Measurements from ENCODE around the gene RARB.

RARB gene

DNA sequence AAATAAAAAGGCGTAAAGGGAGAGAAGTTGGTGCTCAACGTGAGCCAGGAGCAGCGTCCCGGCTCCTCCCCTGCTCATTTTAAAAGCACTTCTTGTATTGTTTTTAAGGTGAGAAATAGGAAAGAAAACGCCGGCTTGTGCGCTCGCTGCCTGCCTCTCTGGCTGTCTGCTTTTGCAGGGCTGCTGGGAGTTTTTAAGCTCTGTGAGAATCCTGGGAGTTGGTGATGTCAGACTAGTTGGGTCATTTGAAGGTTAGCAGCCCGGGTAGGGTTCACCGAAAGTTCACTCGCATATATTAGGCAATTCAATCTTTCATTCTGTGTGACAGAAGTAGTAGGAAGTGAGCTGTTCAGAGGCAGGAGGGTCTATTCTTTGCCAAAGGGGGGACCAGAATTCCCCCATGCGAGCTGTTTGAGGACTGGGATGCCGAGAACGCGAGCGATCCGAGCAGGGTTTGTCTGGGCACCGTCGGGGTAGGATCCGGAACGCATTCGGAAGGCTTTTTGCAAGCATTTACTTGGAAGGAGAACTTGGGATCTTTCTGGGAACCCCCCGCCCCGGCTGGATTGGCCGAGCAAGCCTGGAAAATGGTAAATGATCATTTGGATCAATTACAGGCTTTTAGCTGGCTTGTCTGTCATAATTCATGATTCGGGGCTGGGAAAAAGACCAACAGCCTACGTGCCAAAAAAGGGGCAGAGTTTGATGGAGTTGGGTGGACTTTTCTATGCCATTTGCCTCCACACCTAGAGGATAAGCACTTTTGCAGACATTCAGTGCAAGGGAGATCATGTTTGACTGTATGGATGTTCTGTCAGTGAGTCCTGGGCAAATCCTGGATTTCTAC is at the start of gene RARB:
TSS of gene RARB (plus strand) at position 322 of the 847 bp plus-strand sequence. CDS start at position 791, 469 bp downstream.
- no peak for DNase-seq (ENCODE audit: low spot score)

DNA sequence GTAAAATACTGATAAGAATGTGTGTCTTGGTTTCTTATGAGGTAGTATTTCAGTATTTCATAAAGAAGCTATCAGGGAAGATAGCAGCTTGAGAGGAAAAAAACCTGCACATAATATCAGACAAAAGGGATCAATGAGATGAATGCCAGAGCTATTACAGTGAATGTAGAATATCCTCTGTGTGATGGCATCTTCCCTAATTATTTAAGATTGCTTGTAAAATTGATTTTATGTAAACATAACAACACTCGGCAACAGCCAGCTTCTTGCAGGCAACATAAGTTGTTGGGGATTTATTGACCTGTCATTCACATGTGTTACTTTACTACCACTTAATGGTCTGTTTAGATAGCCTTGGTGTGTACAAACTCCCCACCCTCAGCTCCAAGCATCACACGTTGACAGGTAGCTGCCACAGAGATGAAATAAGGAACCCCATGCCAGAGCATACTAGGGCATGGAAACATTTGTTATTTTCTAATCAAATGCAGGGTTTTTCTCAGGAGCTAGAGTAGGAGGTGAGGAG is 49.2 kb upstream of the RARB start:
- DNase-seq (ENCODE audit: low spot score), result no peak

DNA sequence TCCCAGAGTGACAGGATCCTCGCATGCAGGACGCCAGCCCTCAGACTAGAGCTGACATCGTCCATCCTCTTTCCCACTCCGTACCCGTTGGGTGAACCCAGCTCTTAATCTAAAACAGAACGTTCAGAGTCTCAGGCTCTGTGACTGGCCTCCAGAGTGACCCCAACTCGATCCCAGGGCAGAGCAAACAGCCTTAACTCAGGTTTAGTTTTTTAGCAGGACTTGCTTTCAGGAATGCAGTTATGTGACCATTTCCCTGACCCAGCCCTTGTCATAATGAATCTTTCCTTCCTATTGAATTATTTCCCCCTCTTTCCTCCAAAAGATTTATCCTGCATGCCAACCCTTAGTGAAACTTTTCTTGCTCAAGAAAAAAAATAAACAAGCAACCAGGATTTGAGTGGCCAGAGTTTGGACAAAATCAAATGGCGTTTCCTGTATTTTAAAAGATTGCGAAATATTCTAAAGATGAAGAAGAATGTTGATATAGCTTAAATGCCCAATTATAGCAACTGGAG is 47.8 kb upstream of the RARB start:
- no peak for DNase-seq (ENCODE audit: low spot score)

DNA sequence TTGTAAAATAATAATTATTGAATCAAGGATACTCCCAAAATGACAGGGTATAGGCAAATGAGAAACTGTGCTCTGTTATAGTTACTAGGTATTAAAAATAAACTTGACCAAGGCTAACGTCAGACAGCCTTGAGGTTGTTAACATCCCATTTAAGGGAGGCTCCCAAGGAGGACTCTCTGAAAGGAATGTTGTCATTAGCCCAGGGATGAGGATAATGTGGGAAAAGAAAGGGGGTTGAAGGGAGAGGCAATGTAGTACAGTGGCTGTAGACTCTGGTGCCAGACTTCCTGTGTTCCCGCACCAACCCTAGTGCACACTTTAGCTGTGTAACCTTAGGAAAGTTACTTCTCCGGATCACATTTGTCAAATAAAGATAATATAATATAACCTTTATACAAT is 47.0 kb upstream of the RARB start:
- no peak for DNase-seq (ENCODE audit: low spot score)

DNA sequence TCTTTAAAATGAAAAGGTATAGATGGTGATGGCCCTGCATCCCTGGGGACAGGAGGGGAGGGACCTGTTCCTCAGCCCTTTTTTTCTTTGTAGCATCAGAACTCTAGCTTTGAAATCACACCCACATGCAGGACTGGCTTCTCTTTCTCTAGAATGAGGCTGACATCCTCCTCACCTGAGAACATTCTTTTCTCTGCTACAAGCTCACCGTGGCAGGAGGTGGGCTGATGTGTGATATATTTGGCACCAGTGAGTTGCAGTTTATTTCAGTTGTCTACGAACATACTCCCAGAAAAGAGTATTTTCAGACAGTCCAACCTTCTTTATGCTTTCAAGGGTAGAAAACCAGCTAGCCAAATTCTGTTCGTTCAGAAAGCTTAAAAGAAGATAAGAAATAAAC is 43.6 kb upstream of the RARB start:
- no peak for DNase-seq (ENCODE audit: low spot score)

DNA sequence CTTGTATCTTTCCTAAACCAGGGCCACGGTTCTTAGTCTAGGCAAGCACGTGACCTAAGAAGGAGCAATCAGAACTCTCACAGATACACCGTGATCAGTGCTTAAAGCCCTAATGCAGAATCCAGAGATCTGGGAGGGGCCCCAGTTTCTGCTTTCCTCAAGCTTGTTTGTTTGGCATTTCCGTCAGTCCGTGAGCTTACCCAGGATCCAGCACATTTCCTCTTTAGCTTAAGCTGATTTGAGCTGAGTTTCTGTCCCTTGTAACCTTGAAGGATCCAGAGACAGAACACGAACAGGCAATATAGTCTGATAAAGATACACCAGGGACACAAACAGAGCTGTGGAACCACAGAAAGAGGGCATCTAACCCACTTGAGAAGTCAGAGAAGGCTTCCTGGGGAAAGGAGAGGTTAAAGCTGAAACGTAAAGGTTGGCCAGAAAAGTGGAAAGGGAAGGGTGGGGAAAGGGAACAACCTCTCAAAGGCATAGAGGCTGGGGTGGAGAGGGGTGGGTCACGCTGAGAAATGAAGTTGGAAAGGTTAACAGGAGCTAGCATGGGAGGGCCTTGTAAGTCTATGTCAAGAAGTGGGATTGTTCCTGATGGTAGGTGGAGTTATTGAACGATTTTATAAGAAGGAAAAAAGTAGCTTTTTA is 42.1 kb upstream of the RARB start:
- no peak for DNase-seq (ENCODE audit: low spot score)

DNA sequence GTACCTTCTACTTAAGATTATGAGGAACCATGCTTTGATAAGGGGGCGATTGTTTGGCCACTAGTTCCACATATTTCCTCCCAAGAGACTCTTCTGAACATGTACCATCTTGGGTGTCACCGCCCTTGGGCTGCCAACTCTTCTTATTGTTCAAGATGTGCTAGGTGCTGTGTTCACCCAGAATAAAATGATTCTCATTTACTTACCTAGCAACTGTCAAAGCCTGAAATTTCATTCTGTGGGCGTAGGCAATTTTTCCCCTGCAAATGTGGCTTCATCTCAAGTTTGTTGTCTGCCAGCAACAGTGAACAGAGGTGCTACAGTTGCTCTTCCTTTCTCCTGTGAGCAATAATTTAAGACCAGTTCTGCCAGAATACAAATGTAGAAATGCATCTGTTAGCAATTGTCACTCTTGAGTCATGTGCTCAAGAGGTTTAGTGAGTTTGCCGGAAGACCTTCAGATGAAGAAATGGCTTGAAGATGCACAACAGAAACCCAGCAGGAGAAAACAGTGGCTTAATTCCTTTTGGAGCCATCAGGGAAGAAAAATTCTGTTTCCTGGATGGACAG is 41.3 kb upstream of the RARB start:
- DNase-seq (ENCODE audit: low spot score), result no peak

DNA sequence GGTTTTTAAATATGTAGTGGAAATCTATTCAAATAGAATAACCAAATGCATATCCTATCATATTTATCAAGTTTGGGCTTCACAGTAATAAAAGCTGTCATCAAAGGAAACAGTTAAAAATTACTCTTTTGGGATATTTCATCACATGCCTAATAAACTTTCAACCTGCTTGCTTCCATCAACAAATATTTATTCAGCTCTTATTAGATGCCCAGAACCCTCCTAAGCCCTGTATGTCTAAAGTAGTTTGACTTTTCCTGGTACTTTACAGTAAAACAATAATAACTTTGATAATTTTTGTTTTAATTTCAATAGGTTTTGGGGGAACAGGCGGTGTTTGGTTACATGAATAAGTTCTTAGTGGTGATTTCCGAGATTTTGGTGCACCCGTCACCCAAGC is 37.5 kb upstream of the RARB start:
- no peak for DNase-seq (ENCODE audit: low spot score)

DNA sequence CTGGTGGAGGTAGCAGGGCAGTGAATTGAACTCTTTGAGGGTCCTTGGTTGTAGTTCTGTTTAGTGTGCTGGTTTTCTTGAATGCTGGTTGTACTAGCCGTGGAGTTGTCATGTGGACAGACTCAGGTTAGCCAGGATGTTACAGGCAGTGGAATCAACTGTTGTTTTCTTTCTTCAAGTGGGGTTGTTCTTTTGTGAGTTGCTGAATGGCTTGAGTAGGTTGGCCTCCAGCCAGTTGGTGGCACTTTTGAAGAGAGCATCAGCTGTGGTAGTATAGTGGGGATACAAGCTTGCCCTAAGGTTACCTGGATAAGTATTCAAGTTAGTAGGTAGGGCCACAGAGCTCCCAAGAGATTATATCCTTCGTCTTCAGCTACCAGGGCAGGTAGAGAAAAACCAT is 31.8 kb upstream of the RARB start:
- DNase-seq (ENCODE audit: low spot score), result no peak

DNA sequence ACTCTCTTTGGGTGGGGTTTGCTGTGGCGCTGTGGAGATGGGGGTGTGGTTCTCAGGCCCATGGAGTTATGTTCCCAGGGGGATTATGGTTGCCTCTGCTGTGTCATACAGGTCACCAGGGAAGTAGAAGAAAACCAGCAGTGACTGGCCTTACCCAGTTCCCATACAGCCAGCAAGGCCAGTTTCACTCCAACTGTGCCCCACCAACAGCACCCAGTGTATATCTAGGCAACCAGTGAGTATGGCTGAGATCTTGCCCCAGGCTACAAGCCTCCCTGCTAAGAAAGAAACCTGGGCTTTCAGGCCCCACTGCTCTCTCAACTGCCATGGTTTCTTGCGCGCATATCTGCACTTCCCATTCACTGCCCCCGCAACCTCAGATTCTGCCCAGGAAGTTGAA is 31.4 kb upstream of the RARB start:
- DNase-seq (ENCODE audit: low spot score), result no peak

DNA sequence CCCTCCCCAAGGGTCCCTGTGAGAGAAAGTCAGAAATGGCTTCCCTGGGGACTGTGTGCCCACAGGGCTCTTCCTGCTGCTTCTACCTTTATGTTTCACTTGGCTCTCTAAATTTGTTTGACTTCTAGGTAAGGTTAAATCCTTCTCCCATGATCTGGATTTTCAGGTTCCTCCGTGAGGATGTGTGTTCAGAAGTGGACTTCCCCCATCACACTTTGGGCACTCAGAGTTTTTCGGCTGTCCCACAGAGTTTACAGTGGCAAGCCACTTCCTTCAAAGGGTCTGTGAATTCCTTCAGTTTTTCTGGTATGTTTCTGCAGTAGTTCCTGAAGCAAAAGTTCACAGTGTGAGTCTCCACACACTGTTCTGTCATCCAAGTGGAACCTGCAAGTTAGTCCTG is 30.9 kb upstream of the RARB start:
- no peak for DNase-seq (ENCODE audit: low spot score)

DNA sequence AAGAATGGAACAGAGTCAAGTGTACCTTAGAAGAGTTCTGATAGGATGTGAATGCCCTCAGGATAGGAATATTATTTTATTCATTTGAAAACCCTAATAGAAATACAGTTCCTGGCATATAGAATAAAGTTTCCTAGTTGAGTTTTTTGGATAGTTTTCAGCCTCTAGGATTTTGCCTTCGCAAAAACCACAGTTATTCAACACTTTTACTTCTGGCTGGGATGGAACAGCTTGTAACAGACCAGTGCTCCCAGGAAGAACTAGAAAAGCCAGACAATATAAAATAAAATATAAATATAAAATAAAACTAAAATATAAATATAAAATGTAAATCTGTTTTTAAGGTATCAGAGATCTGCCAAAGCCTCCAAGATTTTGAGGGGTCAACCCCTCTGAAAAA is 27.5 kb upstream of the RARB start:
- no peak for DNase-seq (ENCODE audit: low spot score)

DNA sequence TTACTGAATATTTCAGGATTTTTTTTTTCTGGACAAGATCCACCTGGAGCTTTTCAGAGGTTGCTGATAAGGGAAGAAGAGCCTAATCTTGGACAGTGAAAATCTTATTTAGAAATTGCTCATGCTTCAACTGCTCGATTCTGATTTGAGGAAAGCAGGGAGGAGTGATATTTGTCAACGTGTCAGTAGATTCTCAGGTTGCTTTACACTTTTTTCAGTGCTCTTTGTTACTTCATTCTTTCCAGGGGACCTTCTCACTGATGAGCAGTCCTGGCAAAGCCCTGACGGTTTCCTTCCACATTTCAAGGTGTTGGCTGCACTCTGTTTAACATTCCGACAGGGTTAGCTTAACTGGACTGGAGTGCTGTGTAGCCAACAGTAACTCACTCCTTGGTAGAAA is 24.1 kb upstream of the RARB start:
- DNase-seq (ENCODE audit: low spot score), result no peak

DNA sequence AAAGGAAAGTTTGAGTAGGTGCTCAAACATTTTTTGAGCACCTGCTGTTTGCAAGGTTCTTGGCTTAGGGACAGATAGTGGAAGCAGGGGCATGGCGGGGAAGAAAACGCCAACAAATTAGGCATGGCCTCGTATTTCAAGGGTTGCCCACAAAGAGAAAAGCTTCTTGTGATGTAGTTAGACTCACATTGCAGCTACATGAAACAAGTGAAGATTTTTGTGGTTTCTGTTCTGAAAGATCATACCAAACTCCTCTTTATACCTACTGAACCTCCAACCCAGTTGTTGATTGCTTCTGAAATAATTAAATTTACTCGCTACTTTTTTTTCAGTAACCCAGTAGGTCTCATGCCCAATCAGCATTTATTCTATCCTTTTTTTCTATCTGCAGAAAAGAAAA is 23.5 kb upstream of the RARB start:
- no peak for DNase-seq (ENCODE audit: low spot score)

DNA sequence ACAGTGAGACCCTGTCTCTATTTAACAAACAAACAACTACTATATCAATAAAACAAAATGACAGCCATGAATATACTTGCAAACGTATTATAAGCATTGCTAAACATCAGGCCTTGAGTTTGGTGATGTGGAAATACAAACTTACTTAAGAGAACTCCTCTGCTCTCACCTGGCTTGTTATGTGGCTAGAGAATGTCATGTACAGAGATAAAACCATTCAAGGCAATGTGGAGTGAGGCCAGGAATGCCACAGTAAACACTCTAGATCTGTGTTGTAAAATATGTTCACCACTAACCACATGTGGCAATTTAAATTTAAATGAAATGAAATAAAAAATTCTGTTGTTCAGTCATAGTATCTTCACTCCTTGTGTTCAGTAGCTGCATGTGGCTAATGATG is 22.7 kb upstream of the RARB start:
- no peak for DNase-seq (ENCODE audit: low spot score)

DNA sequence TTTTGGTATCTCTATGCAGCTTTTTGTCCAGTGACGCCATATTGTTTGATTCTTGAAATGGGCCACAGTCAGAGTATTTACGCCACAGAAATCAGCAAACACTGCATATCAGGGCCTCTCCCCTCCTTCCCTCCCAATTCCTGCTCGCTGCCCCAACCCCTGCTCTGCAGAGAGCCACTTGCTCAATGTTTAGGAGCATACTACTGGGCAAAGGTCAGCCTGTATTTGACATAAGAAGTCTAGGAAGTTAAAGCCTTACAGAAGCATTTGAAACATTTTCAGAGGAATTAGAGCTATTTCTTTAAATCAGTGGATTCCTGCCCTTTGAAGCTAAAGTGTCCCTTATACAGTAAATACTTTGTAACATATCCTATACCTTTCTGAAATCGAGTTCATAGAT is 17.4 kb upstream of the RARB start:
- no peak for DNase-seq (ENCODE audit: low spot score)

DNA sequence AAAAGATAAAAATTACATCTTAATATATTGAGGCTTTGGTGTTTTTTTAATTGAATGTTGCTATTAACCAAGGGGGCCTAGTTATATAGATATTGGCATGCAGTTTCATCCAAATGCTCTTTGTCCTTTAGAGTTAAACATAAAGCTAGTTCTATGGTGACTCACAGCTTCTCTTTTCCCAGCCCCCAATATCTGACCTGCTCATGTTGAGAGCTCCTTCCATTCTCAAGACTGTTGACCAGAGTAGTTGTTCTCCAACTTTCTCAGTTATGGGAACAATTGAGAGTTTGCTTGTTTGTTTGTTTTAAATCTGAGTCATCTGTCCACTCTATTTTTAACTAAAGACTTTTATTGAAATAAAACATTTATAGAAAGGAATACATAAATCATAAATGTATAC is 15.8 kb upstream of the RARB start:
- no peak for DNase-seq (ENCODE audit: low spot score)

DNA sequence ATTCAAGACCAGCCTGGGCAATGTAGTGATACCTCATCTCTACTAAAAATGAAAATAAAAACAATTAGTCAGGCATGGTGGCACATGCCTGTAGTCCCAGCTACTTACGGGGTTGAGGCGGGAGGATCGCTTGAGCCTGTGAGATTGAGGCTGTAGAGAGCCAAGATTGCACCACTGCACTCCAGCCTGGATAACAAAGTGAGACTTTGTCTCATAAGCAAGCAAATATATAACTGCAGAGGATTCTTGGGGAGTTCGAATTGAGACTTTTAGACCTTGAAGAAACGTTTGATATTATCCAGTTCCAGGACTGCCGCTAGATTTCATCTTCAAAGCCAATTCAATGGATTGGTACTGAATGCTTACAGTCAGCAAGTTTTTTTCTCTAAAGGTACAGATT is 11.9 kb upstream of the RARB start:
- DNase-seq (ENCODE audit: low spot score), result no peak

DNA sequence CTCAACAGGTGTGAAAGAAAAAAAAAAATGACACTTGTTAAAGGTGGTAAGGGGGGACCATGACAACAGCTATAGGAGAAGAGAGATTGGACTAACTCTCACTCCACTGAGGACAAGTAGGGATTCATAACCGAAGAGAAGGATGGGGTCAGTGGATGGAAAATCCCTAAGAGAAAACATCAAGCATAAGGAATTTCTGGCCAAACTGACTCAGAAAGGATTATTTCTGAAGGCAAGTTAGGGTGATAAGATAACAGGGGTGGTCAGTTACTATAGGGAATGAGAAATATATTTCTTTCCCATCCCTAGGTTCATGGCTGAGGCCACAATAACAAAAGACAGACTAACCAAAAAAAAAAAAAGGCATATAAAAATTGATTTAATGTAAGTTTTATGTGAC is 9.5 kb upstream of the RARB start:
- DNase-seq (ENCODE audit: low spot score), result no peak

DNA sequence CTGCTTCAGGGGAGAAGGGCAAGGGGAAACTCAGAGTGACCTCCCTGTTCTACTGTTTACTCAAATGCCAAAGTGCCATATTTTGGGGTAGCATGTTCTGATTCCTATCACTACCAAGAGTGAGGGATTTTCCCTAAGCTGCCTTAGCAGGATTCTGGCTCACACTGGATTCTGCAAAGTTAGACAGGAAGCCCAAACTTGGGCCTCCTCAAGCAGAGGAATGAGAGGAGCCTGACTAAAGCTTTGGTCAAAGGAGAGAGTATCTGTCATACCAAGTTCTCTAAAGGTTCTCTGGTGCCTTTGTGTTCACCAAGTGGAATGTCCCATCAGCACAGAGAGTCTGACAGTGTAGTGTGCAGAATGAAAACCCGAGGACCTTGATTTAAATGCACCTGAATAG is 8.8 kb upstream of the RARB start:
- no peak for DNase-seq (ENCODE audit: low spot score)

DNA sequence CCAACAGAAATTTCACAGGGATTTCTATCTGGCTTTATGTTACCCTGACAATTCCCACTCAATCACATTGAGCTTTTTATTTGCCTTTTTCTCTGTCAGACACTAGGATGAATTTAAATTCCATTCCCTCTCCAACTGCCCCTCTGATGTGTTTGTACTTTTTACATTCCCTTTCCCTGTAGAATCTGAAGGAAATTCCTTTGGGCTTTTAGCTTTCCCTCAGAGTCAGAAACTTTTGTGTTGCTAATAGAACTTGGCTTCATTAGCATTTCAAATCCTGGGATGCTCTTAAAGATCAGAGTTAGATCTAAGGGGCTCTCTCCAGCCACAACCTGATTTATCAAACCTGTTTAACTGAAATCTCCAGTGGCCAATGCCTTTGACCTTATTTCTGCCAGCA is 7.9 kb upstream of the RARB start:
- no peak for DNase-seq (ENCODE audit: low spot score)

DNA sequence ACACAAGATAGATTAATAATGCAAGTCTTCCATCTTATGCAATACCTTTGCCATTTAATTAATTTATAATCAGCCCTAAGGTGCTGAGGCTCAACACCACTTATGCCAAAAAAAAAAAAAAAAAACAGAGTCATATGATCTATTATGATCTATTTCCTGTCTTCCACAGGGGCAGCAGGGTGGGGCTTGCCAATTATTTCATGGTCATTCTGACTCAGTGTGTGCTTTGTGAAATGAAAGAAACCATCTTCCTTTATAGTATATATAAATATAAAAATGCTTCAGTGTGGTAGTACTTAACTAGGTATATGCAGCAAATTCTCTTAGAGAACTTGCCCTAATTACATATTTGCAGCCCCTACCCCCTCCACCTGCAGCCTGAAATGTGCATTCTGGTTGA is 7.2 kb upstream of the RARB start:
- no peak for DNase-seq (ENCODE audit: low spot score)

DNA sequence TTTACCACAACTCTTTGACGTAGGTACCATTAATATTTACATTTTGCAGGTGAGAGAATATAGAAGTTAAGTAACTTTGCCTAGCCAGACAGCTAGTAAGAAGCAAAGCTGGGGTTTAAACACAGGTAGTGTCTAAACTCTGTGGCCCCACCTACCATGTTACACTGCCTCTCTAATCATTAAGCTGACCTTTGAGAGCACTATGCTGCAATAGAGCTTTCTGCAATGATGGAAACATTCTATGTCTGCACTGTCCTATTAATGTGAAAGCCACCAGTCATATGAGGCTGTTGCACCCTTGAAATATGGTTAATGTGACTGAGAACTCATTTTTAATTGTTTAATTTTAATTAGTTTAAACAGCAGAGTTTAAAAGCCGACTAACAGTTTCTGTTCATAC is 6.3 kb upstream of the RARB start:
- no peak for DNase-seq (ENCODE audit: low spot score)
